ENCODE measurements around the gene FMN2.

The FMN2 gene

DNA sequence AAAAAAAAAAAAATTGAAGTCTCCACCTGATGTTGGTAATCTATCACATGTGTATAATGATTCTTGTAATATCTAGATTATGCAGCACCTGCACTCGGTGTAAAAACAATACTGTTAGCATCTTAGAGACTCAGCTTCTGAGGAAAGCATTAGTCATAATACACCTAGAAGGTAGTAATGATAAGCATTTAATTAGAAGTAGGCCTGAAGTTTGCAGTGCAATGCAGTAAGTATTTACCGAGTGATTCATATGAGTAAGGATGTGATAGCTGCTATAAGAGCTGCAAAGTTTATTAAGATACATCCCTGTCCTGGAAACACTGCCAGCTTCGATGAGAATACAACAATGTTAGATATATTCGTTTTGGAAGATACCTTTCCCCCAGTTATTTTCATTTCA is 323.8 kb downstream of the FMN2 start (continued):
- TF ChIP-seq ZNF350 (tag by site-specific recombination; IDR thresholded peaks at IDR 0.05) = no peak
- TF ChIP-seq, protein P1, sequence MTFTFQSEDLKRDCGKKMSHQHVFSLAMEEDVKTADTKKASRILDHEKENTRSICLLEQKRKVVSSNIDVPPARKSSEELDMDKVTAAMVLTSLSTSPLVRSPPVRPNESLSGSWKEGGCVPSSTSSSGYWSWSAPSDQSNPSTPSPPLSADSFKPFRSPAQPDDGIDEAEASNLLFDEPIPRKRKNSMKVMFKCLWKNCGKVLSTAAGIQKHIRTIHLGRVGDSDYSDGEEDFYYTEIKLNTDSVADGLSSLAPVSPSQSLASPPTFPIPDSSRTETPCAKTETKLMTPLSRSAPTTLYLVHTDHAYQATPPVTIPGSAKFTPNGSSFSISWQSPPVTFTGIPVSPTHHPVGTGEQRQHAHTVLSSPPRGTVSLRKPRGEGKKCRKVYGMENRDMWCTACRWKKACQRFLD (tag by site-specific recombination; IDR thresholded peaks at IDR 0.05) = no peak
- TF ChIP-seq ZNF37A (tag by site-specific recombination; IDR thresholded peaks at IDR 0.05) = no peak
- TF ChIP-seq, protein P2, sequence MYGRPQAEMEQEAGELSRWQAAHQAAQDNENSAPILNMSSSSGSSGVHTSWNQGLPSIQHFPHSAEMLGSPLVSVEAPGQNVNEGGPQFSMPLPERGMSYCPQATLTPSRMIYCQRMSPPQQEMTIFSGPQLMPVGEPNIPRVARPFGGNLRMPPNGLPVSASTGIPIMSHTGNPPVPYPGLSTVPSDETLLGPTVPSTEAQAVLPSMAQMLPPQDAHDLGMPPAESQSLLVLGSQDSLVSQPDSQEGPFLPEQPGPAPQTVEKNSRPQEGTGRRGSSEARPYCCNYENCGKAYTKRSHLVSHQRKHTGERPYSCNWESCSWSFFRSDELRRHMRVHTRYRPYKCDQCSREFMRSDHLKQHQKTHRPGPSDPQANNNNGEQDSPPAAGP (tag by site-specific recombination; IDR thresholded peaks at IDR 0.05) = no peak

DNA sequence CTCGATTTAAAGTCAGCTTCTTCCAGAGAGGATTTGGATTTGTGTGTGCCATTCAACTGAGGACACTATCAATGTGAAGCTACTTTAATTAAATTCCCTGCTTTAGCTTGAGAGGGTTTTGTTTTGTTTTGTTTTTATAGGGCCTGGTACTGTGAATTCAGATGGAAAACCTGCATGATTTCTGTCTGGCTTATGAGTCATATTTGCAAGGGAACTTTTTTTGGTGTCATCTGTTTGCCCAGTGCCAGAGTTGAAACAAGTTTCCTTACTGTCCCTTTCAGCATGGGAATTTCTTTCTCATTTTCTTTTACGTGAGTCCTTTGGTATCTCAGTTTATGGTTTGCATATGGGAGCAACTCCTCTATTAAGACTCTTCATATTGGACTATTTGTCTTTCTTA is 325.6 kb downstream of the FMN2 start:
- no peaks in the 10 kb centered on the region for H3K9me3 ChIP-seq (ENCODE audit: control insufficient read depth, insufficient read depth, low read depth, low read length)
- H3K4me1 ChIP-seq (ENCODE audit: control insufficient read depth, insufficient read depth, low read length) = no peaks in the 10 kb centered on the region
- CTCF ChIA-PET = interaction anchor here (0.6 kb wide), 1 partner anchor 239 kb away, joined by 3 read pairs; no protein-coding TSS in a partner anchor
- H3K4me3 ChIP-seq (ENCODE audit: low read depth, low read length) = no peak overlapping the region
- no peaks in the 10 kb centered on the region for H3K36me3 ChIP-seq (ENCODE audit: control insufficient read depth in 2 of 2, insufficient read depth in 1 of 2, low read length in 2 of 2)
- POLR2A ChIA-PET = no interaction called here
- TF ChIP-seq TRIM28 (IDR thresholded peaks at IDR 0.05; ENCODE audit: borderline replicate concordance, low read length) = no peak
- no peak for TF ChIP-seq ZEB2 (tag by site-specific recombination; IDR thresholded peaks at IDR 0.05)
- TF ChIP-seq ZNF623 (tag by site-specific recombination; IDR thresholded peaks at IDR 0.05) = no peak
- TF ChIP-seq ZNF677 (tag by site-specific recombination; IDR thresholded peaks at IDR 0.05) = no peak
- TF ChIP-seq ZNF292 (tag by site-specific recombination; IDR thresholded peaks at IDR 0.05; ENCODE audit: borderline replicate concordance, low read depth) = no peak
- TF ChIP-seq, protein P3, sequence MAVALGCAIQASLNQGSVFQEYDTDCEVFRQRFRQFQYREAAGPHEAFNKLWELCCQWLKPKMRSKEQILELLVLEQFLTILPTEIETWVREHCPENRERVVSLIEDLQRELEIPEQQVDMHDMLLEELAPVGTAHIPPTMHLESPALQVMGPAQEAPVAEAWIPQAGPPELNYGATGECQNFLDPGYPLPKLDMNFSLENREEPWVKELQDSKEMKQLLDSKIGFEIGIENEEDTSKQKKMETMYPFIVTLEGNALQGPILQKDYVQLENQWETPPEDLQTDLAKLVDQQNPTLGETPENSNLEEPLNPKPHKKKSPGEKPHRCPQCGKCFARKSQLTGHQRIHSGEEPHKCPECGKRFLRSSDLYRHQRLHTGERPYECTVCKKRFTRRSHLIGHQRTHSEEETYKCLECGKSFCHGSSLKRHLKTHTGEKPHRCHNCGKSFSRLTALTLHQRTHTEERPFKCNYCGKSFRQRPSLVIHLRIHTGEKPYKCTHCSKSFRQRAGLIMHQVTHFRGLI (tag by site-specific recombination; IDR thresholded peaks at IDR 0.05) = no peak
- no peak for TF ChIP-seq ZNF211 (tag by site-specific recombination; IDR thresholded peaks at IDR 0.05; ENCODE audit: low read depth)
- TF ChIP-seq ZNF366 (tag by site-specific recombination; conservative IDR thresholded peaks at IDR 0.05) = no peak
- TF ChIP-seq, protein P4, sequence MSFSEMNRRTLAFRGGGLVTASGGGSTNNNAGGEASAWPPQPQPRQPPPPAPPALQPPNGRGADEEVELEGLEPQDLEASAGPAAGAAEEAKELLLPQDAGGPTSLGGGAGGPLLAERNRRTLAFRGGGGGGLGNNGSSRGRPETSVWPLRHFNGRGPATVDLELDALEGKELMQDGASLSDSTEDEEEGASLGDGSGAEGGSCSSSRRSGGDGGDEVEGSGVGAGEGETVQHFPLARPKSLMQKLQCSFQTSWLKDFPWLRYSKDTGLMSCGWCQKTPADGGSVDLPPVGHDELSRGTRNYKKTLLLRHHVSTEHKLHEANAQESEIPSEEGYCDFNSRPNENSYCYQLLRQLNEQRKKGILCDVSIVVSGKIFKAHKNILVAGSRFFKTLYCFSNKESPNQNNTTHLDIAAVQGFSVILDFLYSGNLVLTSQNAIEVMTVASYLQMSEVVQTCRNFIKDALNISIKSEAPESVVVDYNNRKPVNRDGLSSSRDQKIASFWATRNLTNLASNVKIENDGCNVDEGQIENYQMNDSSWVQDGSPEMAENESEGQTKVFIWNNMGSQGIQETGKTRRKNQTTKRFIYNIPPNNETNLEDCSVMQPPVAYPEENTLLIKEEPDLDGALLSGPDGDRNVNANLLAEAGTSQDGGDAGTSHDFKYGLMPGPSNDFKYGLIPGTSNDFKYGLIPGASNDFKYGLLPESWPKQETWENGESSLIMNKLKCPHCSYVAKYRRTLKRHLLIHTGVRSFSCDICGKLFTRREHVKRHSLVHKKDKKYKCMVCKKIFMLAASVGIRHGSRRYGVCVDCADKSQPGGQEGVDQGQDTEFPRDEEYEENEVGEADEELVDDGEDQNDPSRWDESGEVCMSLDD (tag by site-specific recombination; IDR thresholded peaks at IDR 0.05) = no peak
- no peak for TF ChIP-seq OVOL3 (tag by site-specific recombination; IDR thresholded peaks at IDR 0.05)
- H3K27ac ChIP-seq (ENCODE audit: extremely low read depth, low read depth, low read length) = no peak overlapping the region

DNA sequence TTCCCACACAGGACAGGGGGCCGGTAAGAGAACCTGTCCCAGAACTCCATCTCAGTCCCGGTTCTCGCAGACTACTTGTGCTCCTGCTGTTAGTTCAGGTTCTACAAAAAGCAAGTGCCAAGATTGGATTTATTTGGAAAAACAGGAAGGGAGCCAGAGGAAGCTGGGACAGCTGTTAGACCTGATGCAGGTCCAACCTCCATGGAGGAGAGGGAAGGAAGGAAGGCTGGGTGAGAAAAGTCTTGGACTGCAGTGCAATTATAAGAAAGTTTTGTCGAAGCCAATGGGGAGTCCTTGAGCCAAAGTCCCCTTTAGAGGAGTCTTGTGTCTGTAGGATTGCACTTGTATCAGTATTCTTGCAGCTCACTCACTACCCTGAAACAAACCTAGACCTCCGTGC is 329.1 kb downstream of the FMN2 start:
- TF ChIP-seq, protein P5, sequence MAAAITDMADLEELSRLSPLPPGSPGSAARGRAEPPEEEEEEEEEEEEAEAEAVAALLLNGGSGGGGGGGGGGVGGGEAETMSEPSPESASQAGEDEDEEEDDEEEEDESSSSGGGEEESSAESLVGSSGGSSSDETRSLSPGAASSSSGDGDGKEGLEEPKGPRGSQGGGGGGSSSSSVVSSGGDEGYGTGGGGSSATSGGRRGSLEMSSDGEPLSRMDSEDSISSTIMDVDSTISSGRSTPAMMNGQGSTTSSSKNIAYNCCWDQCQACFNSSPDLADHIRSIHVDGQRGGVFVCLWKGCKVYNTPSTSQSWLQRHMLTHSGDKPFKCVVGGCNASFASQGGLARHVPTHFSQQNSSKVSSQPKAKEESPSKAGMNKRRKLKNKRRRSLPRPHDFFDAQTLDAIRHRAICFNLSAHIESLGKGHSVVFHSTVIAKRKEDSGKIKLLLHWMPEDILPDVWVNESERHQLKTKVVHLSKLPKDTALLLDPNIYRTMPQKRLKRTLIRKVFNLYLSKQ (tag by site-specific recombination; IDR thresholded peaks at IDR 0.05; ENCODE audit: borderline replicate concordance) = no peak
- TF ChIP-seq, protein P6, sequence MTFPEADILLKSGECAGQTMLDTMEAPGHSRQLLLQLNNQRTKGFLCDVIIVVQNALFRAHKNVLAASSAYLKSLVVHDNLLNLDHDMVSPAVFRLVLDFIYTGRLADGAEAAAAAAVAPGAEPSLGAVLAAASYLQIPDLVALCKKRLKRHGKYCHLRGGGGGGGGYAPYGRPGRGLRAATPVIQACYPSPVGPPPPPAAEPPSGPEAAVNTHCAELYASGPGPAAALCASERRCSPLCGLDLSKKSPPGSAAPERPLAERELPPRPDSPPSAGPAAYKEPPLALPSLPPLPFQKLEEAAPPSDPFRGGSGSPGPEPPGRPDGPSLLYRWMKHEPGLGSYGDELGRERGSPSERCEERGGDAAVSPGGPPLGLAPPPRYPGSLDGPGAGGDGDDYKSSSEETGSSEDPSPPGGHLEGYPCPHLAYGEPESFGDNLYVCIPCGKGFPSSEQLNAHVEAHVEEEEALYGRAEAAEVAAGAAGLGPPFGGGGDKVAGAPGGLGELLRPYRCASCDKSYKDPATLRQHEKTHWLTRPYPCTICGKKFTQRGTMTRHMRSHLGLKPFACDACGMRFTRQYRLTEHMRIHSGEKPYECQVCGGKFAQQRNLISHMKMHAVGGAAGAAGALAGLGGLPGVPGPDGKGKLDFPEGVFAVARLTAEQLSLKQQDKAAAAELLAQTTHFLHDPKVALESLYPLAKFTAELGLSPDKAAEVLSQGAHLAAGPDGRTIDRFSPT (tag by site-specific recombination; IDR thresholded peaks at IDR 0.05) = no peak
- TF ChIP-seq ZNF366 (tag by site-specific recombination; conservative IDR thresholded peaks at IDR 0.05) = no peak
- TF ChIP-seq ZNF626 (tag by site-specific recombination; IDR thresholded peaks at IDR 0.05) = no peak
- TF ChIP-seq ZSCAN16 (tag by site-specific recombination; IDR thresholded peaks at IDR 0.05) = no peak
- no peak for TF ChIP-seq SP3 (tag by site-specific recombination; IDR thresholded peaks at IDR 0.05)
- no peak for TF ChIP-seq ZNF670 (tag by site-specific recombination; IDR thresholded peaks at IDR 0.05; ENCODE audit: low read depth)
- no peak for TF ChIP-seq SCRT1 (tag by site-specific recombination; IDR thresholded peaks at IDR 0.05; ENCODE audit: borderline replicate concordance)
- TF ChIP-seq ZBTB48 (tag by site-specific recombination; IDR thresholded peaks at IDR 0.05) = no peak
- TF ChIP-seq GLI4 (tag by site-specific recombination; IDR thresholded peaks at IDR 0.05) = no peak
- no peak for TF ChIP-seq GLIS1 (tag by site-specific recombination; IDR thresholded peaks at IDR 0.05)
- CTCF ChIA-PET = no interaction called here
- no peaks in the 10 kb centered on the region for H3K9me3 ChIP-seq (ENCODE audit: control insufficient read depth, insufficient read depth, low read depth, low read length)
- POLR2A ChIA-PET = no interaction called here
- H3K4me3 ChIP-seq (ENCODE audit: low read depth, low read length) = no peak overlapping the region
- no peaks in the 10 kb centered on the region; the same call in 1 of the 2 replicates for H3K4me1 ChIP-seq (ENCODE audit: control insufficient read depth, insufficient read depth, low read length)
- no peaks in the 10 kb centered on the region for H3K36me3 ChIP-seq (ENCODE audit: control insufficient read depth in 2 of 2, insufficient read depth in 1 of 2, low read length in 2 of 2)
- H3K27ac ChIP-seq (ENCODE audit: extremely low read depth, low read depth, low read length) = no peak overlapping the region
